Tibial nerve (tissue), 3 donors: ENCODE measurements around the gene ARHGAP21.

Source experiments
- POLR2A ChIP-seq, 2 donors: fragments of 450-650 bp; IDR thresholded peaks; one replicate each; pipeline ENCODE4 v1.6.1; 2017; ENCODE audit warnings: antibody characterized with exemption in 2 of 2, mild to moderate bottlenecking in 2 of 2, moderate library complexity in 2 of 2
- TF ChIP-seq, protein P1 (sequence below), 5 experiments: fragments of 200-600 bp in 3 of 5; fragments of 450-650 bp in 2 of 5; sonication (generic) in 3 of 5; IDR thresholded peaks; one replicate each; pipeline ENCODE4 v1.5.1; 2016 to 2019; ENCODE audit warnings: antibody characterized with exemption in 5 of 5, mild to moderate bottlenecking in 3 of 5, moderate library complexity in 2 of 5

DNA sequence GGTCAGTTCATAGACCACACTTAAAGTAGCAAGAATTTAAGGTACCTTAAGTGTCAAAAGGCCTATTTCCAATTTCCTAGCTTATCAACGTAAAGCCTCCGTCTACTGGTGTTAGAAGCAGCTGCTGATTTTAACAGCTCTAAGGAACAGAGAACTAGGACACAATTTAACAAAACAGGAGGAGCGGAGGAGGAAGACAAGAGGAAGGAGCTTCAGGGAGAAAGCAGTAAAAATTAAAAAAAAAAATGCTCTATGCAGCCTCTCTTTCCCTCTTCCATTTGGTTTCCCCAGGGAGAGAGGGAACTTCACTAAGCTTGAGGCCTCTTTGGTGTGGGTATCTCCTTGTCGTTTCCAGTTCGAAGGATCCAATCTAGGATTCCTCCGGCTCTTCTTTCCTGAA is 22.7 kb downstream of the ARHGAP21 start:
- no peak for TF ChIP-seq POLR2A (IDR thresholded peaks at IDR 0.05)
- TF ChIP-seq, protein P1, sequence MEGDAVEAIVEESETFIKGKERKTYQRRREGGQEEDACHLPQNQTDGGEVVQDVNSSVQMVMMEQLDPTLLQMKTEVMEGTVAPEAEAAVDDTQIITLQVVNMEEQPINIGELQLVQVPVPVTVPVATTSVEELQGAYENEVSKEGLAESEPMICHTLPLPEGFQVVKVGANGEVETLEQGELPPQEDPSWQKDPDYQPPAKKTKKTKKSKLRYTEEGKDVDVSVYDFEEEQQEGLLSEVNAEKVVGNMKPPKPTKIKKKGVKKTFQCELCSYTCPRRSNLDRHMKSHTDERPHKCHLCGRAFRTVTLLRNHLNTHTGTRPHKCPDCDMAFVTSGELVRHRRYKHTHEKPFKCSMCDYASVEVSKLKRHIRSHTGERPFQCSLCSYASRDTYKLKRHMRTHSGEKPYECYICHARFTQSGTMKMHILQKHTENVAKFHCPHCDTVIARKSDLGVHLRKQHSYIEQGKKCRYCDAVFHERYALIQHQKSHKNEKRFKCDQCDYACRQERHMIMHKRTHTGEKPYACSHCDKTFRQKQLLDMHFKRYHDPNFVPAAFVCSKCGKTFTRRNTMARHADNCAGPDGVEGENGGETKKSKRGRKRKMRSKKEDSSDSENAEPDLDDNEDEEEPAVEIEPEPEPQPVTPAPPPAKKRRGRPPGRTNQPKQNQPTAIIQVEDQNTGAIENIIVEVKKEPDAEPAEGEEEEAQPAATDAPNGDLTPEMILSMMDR (IDR thresholded peaks at IDR 0.05), result no peak
